H1 (cell line): ENCODE results near the gene MYO7B. TPM values are rescaled to one million over a fixed set of nuclear protein-coding genes. Genes with fewer than 3 reads are reported as not detected.

Experiments used
- CTCF ChIA-PET: fragments of 300-600 bp; sonication (Branson Sonifier 250); formaldehyde crosslinking; loops from one replicate; lab custom pipeline; 2021; ENCODE audit not compliant: partially characterized antibody; lab: Charles Lee
- POLR2A ChIA-PET: fragments of 300-600 bp; sonication (Branson Sonifier 250); formaldehyde crosslinking; loops from one replicate; lab custom pipeline; 2021; ENCODE audit warnings: inconsistent platforms; ENCODE audit not compliant: partially characterized antibody; lab: Charles Lee
- DNase-seq, 2 experiments: peaks; one replicate each; pipeline versions ENCODE4 v3.0.0 to v3.0.0-alpha.2; 2010 to 2022; ENCODE audit warnings: low spot score in 2 of 2, low read depth in 1 of 2, mixed read lengths in 1 of 2
- FAIRE-seq: peaks from 2 replicates; lab custom pipeline; 2011; peaks lifted over from hg19 to GRCh38; lab: Jason Lieb, UNC
- H2AFZ ChIP-seq: 2 replicates; pipeline ENCODE4 v1.8.1; 2012; ENCODE audit warnings: low read length, inconsistent platforms
- H2AK5ac ChIP-seq: 2 replicates; pipeline ENCODE4 v1.6.1; 2013; ENCODE audit warnings: low read depth, low read length
- H2BK120ac ChIP-seq: replicated peaks from 2 replicates; pipeline ENCODE3; 2013; ENCODE audit warnings: low read depth, low read length, inconsistent platforms
- H2BK12ac ChIP-seq: 2 replicates; pipeline ENCODE4 v1.6.1; 2013; ENCODE audit warnings: low read depth, low read length
- H2BK15ac ChIP-seq: 2 replicates; pipeline ENCODE4 v1.6.1; 2013; ENCODE audit warnings: low read length
- H2BK20ac ChIP-seq: 2 replicates; pipeline ENCODE4 v1.6.1; 2013; ENCODE audit warnings: low read length
- H2BK5ac ChIP-seq: 2 replicates; pipeline ENCODE4 v1.6.1; 2013; ENCODE audit warnings: low read depth, low read length
- H3K14ac ChIP-seq: 2 replicates; pipeline ENCODE4 v1.6.1; 2013; ENCODE audit warnings: inconsistent platforms; ENCODE audit not compliant: insufficient read length
- H3K18ac ChIP-seq: 2 replicates; pipeline ENCODE4 v1.6.1; 2013; ENCODE audit warnings: low read length; ENCODE audit errors: extremely low read depth
- H3K23ac ChIP-seq: 2 replicates; pipeline ENCODE4 v1.6.1; 2013; ENCODE audit warnings: inconsistent platforms; ENCODE audit not compliant: insufficient read length
- H3K23me2 ChIP-seq: 2 replicates; pipeline ENCODE4 v1.6.1; 2013; ENCODE audit warnings: low read depth, low read length
- H3K27ac ChIP-seq: 2 replicates; pipeline ENCODE4 v1.6.1; 2011; ENCODE audit warnings: low read depth, low read length, inconsistent platforms
- H3K27me3 ChIP-seq, 4 experiments: replicated peaks in 1 of 4; 1 replicate in 1 of 4; 2 replicates in 3 of 4; pipeline versions ENCODE4 v1.6.1 to v1.8.1; 2011 to 2013; ENCODE audit warnings: low read length in 3 of 4, mild to moderate bottlenecking in 3 of 4, inconsistent platforms in 2 of 4, mixed read lengths in 2 of 4, moderate library complexity in 1 of 4; ENCODE audit not compliant: control insufficient read depth in 3 of 4, insufficient read depth in 3 of 4; ENCODE audit errors: extremely low read depth in 1 of 4
- H3K36me3 ChIP-seq, 4 experiments: 2 replicates each; pipeline versions ENCODE4 v1.6.1 to v1.8.1; 2011 to 2013; ENCODE audit warnings: mild to moderate bottlenecking in 4 of 4, low read length in 3 of 4, moderate library complexity in 2 of 4, control low read depth in 1 of 4, inconsistent platforms in 1 of 4; ENCODE audit not compliant: insufficient read depth in 4 of 4, control insufficient read depth in 2 of 4
- H3K4ac ChIP-seq: replicated peaks from 2 replicates; pipeline ENCODE3; 2013; ENCODE audit warnings: low read length, low read depth, mixed read lengths, inconsistent platforms; ENCODE audit not compliant: insufficient read length
- H3K4me1 ChIP-seq, 4 experiments: replicated peaks in 1 of 4; 1 replicate in 1 of 4; 2 replicates in 3 of 4; pipeline versions ENCODE4 v1.6.1 to v1.8.1; 2011 to 2013; ENCODE audit warnings: low read length in 3 of 4, inconsistent platforms in 2 of 4, mixed read lengths in 1 of 4; ENCODE audit not compliant: insufficient read depth in 4 of 4, control insufficient read depth in 3 of 4
- H3K4me2 ChIP-seq, 2 experiments: 2 replicates each; pipeline versions ENCODE4 v1.6.1 to v1.8.1; 2011 to 2013; ENCODE audit warnings: low read depth in 2 of 2, low read length in 2 of 2, control low read depth in 1 of 2, inconsistent platforms in 1 of 2, mild to moderate bottlenecking in 1 of 2; ENCODE audit not compliant: insufficient read depth in 1 of 2
- H3K4me3 ChIP-seq, 4 experiments: fragments of 200-600, 300-600 bp in 1 of 4; sonication (generic), shearing (Covaris generic), sonication (Bioruptor Twin) in 1 of 4; 2 replicates each; pipeline versions ENCODE4 v1.5.1 to v1.8.1; 2011 to 2016; ENCODE audit warnings: low read length in 4 of 4, low read depth in 3 of 4, control low read depth in 2 of 4, inconsistent platforms in 2 of 4, mild to moderate bottlenecking in 2 of 4, mixed read lengths in 1 of 4, moderate library complexity in 1 of 4; ENCODE audit not compliant: insufficient read depth in 2 of 4; ENCODE audit errors: extremely low read depth in 1 of 4
- H3K56ac ChIP-seq: replicated peaks from 2 replicates; pipeline ENCODE3; 2013; ENCODE audit warnings: low read depth, mild to moderate bottlenecking, mixed read lengths, low read length, inconsistent platforms; ENCODE audit not compliant: insufficient read length
- H3K79me1 ChIP-seq: 2 replicates; pipeline ENCODE4 v1.6.1; 2013; ENCODE audit warnings: low read depth, low read length, control low read depth
- H3K79me2 ChIP-seq, 2 experiments: 2 replicates each; pipeline versions ENCODE4 v1.6.1 to v1.8.1; 2012 to 2013; ENCODE audit warnings: low read length in 2 of 2, mild to moderate bottlenecking in 2 of 2, inconsistent platforms in 1 of 2; ENCODE audit not compliant: insufficient read depth in 2 of 2, control insufficient read depth in 1 of 2
- H3K9ac ChIP-seq, 4 experiments: replicated peaks in 1 of 4; 1 replicate in 1 of 4; 2 replicates in 3 of 4; pipeline versions ENCODE4 v1.6.1 to v1.8.1; 2011 to 2013; ENCODE audit warnings: low read depth in 3 of 4, low read length in 3 of 4, control low read depth in 2 of 4, mild to moderate bottlenecking in 2 of 4, moderate library complexity in 2 of 4, inconsistent platforms in 1 of 4; ENCODE audit errors: extremely low read depth in 1 of 4
- H3K9me3 ChIP-seq, 2 experiments: 2 replicates each; pipeline versions ENCODE4 v1.6.1 to v1.8.1; 2012 to 2013; ENCODE audit warnings: mild to moderate bottlenecking in 2 of 2, moderate library complexity in 2 of 2, control low read depth in 1 of 2, inconsistent platforms in 1 of 2, low read depth in 1 of 2, low read length in 1 of 2, mixed read lengths in 1 of 2; ENCODE audit not compliant: insufficient read depth in 2 of 2
- H4K20me1 ChIP-seq, 2 experiments: replicated peaks in 1 of 2; 2 replicates each; pipeline versions ENCODE3 to v1.8.1; 2011 to 2013; ENCODE audit warnings: inconsistent platforms in 2 of 2, low read length in 2 of 2, mild to moderate bottlenecking in 1 of 2; ENCODE audit not compliant: insufficient read depth in 2 of 2, control insufficient read depth in 1 of 2
- H4K5ac ChIP-seq: 2 replicates; pipeline ENCODE4 v1.6.1; 2013; ENCODE audit warnings: low read length, low read depth, mixed read lengths, inconsistent platforms; ENCODE audit not compliant: insufficient read length
- H4K8ac ChIP-seq: 2 replicates; pipeline ENCODE4 v1.8.0; 2013; ENCODE audit warnings: mild to moderate bottlenecking, moderate library complexity, low read length, inconsistent platforms; ENCODE audit not compliant: insufficient read depth; ENCODE audit errors: extremely low read depth
- H4K91ac ChIP-seq: replicated peaks from 2 replicates; pipeline ENCODE3; 2013; ENCODE audit warnings: low read length, mixed read lengths, inconsistent platforms; ENCODE audit not compliant: insufficient read length
- JUND ChIP-seq: IDR thresholded peaks from 2 replicates; pipeline ENCODE4 v1.6.1; 2011; ENCODE audit warnings: mild to moderate bottlenecking, improper control_type of control experiment, low read length
- SUZ12 ChIP-seq: fragments of 200-600 bp; sonication (generic); IDR thresholded peaks from 2 replicates; pipeline ENCODE4 v1.6.1; 2012; ENCODE audit warnings: mild to moderate bottlenecking, inconsistent platforms, low read length, moderate library complexity, mixed read lengths
- WGBS, 2 experiments: shearing (Covaris generic) in 1 of 2; methylation state at CpG; one replicate each; pipeline versions ENCODE4 v1.1.6 to v1.1.7; 2013 to 2015; ENCODE audit warnings: low lambda C conversion rate in 2 of 2, mixed read lengths in 2 of 2, inconsistent platforms in 1 of 2, low coverage in 1 of 2, missing lambda C conversion rate in 1 of 2; ENCODE audit not compliant: insufficient replicate concordance in 2 of 2, insufficient coverage in 1 of 2, insufficient read length in 1 of 2; ENCODE audit errors: extremely low coverage in 1 of 2, missing lambda C conversion rate in 1 of 2; 5-methylcytosine and 5-hydroxymethylcytosine counted together
- polyA plus RNA-seq, 7 experiments: library from polyadenylated mRNA; depleted of rRNA in 3 of 7; stranded (reverse) in 5 of 7; unstranded in 2 of 7; fragments of >200 nt in 5 of 7; fragments of 200-250 nt in 2 of 7; gene quantifications; 1 replicate in 5 of 7; 2 replicates in 1 of 7; 4 replicates in 1 of 7; pipeline versions ENCODE4 v1.2.1 to v1.2.3, GENCODE V29; 2011 to 2013; ENCODE audit warnings: missing spikeins in 2 of 7, mixed read lengths in 2 of 7
- total RNA-seq: library from RNA; stranded (reverse); fragmentation: NEBNext Ultra II Directional; extraction: Animal tissue kit (Norgen Biotek cat#: 25700); gene quantifications from 2 replicates; pipeline ENCODE4 v1.2.1, GENCODE V29; 2021

The MYO7B gene
- total and polyA plus RNA-seq, 2 of the 8 experiments (the other 6 are each of a cell fraction or from before 2014, with no cell fraction given): not detected

DNA sequence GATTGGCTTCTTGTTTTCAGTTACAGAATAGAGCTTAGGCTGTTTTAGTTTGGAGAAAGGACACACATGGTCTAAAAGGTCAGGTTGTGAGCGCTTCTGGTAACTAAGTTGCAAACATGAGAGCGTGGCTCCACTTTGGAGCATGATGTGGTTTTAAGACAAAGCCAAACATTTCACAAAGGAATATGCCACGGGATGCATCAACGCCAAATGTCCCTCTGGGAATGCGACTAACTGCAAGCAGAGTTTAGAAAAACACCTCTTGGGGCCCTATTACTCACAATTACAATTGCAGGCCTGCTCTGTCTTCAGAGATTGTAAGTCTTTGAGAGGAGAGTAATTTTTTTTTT is 25.4 kb downstream of the MYO7B start:
- whole genome bisulfite sequencing, 2 experiments: 95% methylated on average over 5 of the region's 5 CpGs; no CpG with 5 or more reads in 1 of the 2 experiments
- POLR2A ChIA-PET: interaction anchor here (1.9 kb wide), 1 partner anchor 34 kb away, joined by 4 read pairs; the partner anchor contains the start of gene IWS1
- Histone ChIP-seq H3K27ac (no peak overlapping the region), H2BK20ac (no peak overlapping the region), H3K9me3 (no peaks in the 10 kb centered on the region), H3K14ac (no peak overlapping the region), H3K4me1 (peaks cover 0 to 6% (median 4%) of the 10 kb centered on the region in 4 experiments; a peak in 3 of 7 replicates), H4K20me1 (no peaks in the 10 kb centered on the region), H3K4ac (no peak overlapping the region), H3K79me2 (no peaks in the 10 kb centered on the region), H3K4me3 (no peak overlapping the region), H4K91ac (no peak overlapping the region), H4K8ac (no peak overlapping the region), H3K79me1 (no peaks in the 10 kb centered on the region), H3K9ac (no peak overlapping the region), H4K5ac (no peak overlapping the region), H3K23ac (no peak overlapping the region), H3K56ac (no peak overlapping the region), H3K36me3 (no peaks in the 10 kb centered on the region), H2BK5ac (no peak overlapping the region), H3K18ac (no peak overlapping the region), H2AK5ac (no peak overlapping the region), H2BK12ac (peak overlapping the region; percentile 75; the same call in 1 of the 2 replicates), H3K27me3 (no peaks in the 10 kb centered on the region), H2BK120ac (no peak overlapping the region), H3K23me2 (no peaks in the 10 kb centered on the region), H2AFZ (peak overlapping the region; percentile 67), H2BK15ac (no peak overlapping the region), H3K4me2 (no peak overlapping the region)
- TF ChIP-seq SUZ12: 0 out of 2 replicates have a peak, but pooled peaks have one; percentile 10
- TF ChIP-seq JUND: no peak
- CTCF ChIA-PET: interaction anchor here (1.5 to 2.6 kb wide), 3 partner anchors 10 to 30 kb away, joined by 3 to 13 read pairs (median 9); no protein-coding TSS in a partner anchor
- DNase-seq: no peak
- no peak for FAIRE-seq
